T47D (cell line): ENCODE results near the gene IL24.

Experiments
- DNase-seq, 2 experiments: peaks; one replicate each; pipeline versions ENCODE4 v3.0.0 to v3.0.0-alpha.2; 2011 to 2012; ENCODE audit warnings: low read depth in 1 of 2, low spot score in 1 of 2
- JUND ChIP-seq: IDR thresholded peaks from 2 replicates; pipeline ENCODE4 v1.6.1; 2012; ENCODE audit warnings: low read depth
- in situ Hi-C: cut with HindIII; loops from 2 replicates; pipeline ENCODE4 v1.10.0; 2016; ENCODE audit warnings: low sequenced_read_pairs, low pct_unique_long_range_greater_than_20kb

Gene IL24

GRCh38 chr1:206925106-206925736 lies 28.0 kb downstream of the IL24 start:
- DNase-seq, result peak in 1 of 2 experiments; percentile 55
- in situ Hi-C loops, result no loop called here

GRCh38 chr1:206926286-206926685 lies 29.0 kb downstream of the IL24 start:
- no peak for DNase-seq
- in situ Hi-C loops, result no loop called here
- TF ChIP-seq JUND, result no peak

More at GRCh38 chr1:206925106-206925736, 28.0 kb downstream of the IL24 start:
- TF ChIP-seq JUND, result no peak

GRCh38 chr1:206929524-206929923 lies 32.3 kb downstream of the IL24 start:
- no peak for DNase-seq
- TF ChIP-seq JUND, result no peak
- in situ Hi-C loops, result no loop called here

GRCh38 chr1:206930210-206930798 lies 33.1 kb downstream of the IL24 start:
- no peak for TF ChIP-seq JUND
- no peak for DNase-seq
- in situ Hi-C loops, result no loop called here

- TF ChIP-seq JUND, result no peak
- in situ Hi-C loops, result no loop called here
- DNase-seq, result no peak
Measured at GRCh38 chr1:206931709-206932108, 34.5 kb downstream of the IL24 start.

GRCh38 chr1:206932177-206932576 lies 34.9 kb downstream of the IL24 start:
- no peak for TF ChIP-seq JUND
- no peak for DNase-seq
- in situ Hi-C loops, result no loop called here

- peak in 1 of 2 experiments; percentile 28 for DNase-seq
- TF ChIP-seq JUND, result no peak
- in situ Hi-C loops, result no loop called here
Measured at GRCh38 chr1:206933333-206933945, 36.2 kb downstream of the IL24 start.

GRCh38 chr1:206935491-206936067 lies 38.3 kb downstream of the IL24 start:
- in situ Hi-C loops, result no loop called here
- peak in 1 of 2 experiments; percentile 21 for DNase-seq
- no peak for TF ChIP-seq JUND

- TF ChIP-seq JUND, result no peak
- no peak for DNase-seq
- in situ Hi-C loops, result no loop called here
Measured at GRCh38 chr1:206937425-206937824, 40.2 kb downstream of the IL24 start.

GRCh38 chr1:206939131-206939530 lies 41.9 kb downstream of the IL24 start:
- TF ChIP-seq JUND, result no peak
- no peak for DNase-seq
- in situ Hi-C loops, result no loop called here

GRCh38 chr1:206939841-206940587 lies 42.8 kb downstream of the IL24 start:
- TF ChIP-seq JUND, result no peak
- in situ Hi-C loops, result no loop called here
- DNase-seq, result no peak

- no peak for TF ChIP-seq JUND
- in situ Hi-C loops, result no loop called here
- no peak for DNase-seq
Measured at GRCh38 chr1:206940588-206940936, 43.3 kb downstream of the IL24 start.
